HG03066 (cell line): Measurements from ENCODE around the gene FBXO24.
"Not testable (repeated sequence)": the region's sequence is repeated elsewhere in the genome, so short reads cannot be mapped to it uniquely, and the experiment has no call there.

ENCODE experiments used
- ATAC-seq: cut with Tn5 transposase; IDR thresholded peaks from one replicate; pipeline ENCODE4 v1.9.1; 2021; ENCODE audit warnings: low read depth; ENCODE audit not compliant: unreplicated experiment

Gene FBXO24

GRCh38 chr7:100556541-100556940 lies 29.6 kb upstream of the FBXO24 start:
- no peak for ATAC-seq

- ATAC-seq, result no peak
These were observed 27.0 kb upstream of the FBXO24 start for GRCh38 chr7:100559127-100559526.

GRCh38 chr7:100561491-100562194 lies 24.5 kb upstream of the FBXO24 start:
- ATAC-seq, result no peak

- ATAC-seq, result no peak
These were observed 23.7 kb upstream of the FBXO24 start for GRCh38 chr7:100562195-100563099.

- ATAC-seq, result no peak
These were observed 23.0 kb upstream of the FBXO24 start for GRCh38 chr7:100563100-100563564.

- no peak for ATAC-seq
These were observed 22.2 kb upstream of the FBXO24 start for GRCh38 chr7:100563809-100564400.

- not testable (repeated sequence) for ATAC-seq
These were observed 21.7 kb upstream of the FBXO24 start for GRCh38 chr7:100564405-100564804.

- ATAC-seq, result no peak
These were observed 21.0 kb upstream of the FBXO24 start for GRCh38 chr7:100565133-100565571.

- no peak for ATAC-seq
These were observed 20.1 kb upstream of the FBXO24 start for GRCh38 chr7:100566018-100566531.

GRCh38 chr7:100567031-100567730 lies 18.9 kb upstream of the FBXO24 start:
- ATAC-seq, result no peak

- no peak for ATAC-seq
These were observed 18.4 kb upstream of the FBXO24 start for GRCh38 chr7:100567751-100568175.

- ATAC-seq, result no peak
These were observed 17.8 kb upstream of the FBXO24 start for GRCh38 chr7:100568176-100568895.

- ATAC-seq, result no peak
These were observed 17.0 kb upstream of the FBXO24 start for GRCh38 chr7:100568896-100569844.

- no peak for ATAC-seq
These were observed 14.9 kb upstream of the FBXO24 start for GRCh38 chr7:100570954-100571828.

- no peak for ATAC-seq
These were observed 14.4 kb upstream of the FBXO24 start for GRCh38 chr7:100571829-100572116.

- ATAC-seq, result no peak
These were observed 13.7 kb upstream of the FBXO24 start for GRCh38 chr7:100572281-100572948.

- ATAC-seq, result no peak
These were observed 13.0 kb upstream of the FBXO24 start for GRCh38 chr7:100572949-100573675.
